Ramos (cell line): ENCODE results near the gene SNTB2.
"Not testable (repeated sequence)": the region's sequence is repeated elsewhere in the genome, so short reads cannot be mapped to it uniquely, and the experiment has no call there.

Source experiments
- in situ Hi-C: fragments of 300-500 bp; cut with MboI; formaldehyde crosslinking; loops from one replicate; pipeline ENCODE4 v1.14.3; 2022; ENCODE audit warnings: low sequenced_read_pairs; ENCODE audit not compliant: unreplicated experiment

Gene SNTB2

DNA sequence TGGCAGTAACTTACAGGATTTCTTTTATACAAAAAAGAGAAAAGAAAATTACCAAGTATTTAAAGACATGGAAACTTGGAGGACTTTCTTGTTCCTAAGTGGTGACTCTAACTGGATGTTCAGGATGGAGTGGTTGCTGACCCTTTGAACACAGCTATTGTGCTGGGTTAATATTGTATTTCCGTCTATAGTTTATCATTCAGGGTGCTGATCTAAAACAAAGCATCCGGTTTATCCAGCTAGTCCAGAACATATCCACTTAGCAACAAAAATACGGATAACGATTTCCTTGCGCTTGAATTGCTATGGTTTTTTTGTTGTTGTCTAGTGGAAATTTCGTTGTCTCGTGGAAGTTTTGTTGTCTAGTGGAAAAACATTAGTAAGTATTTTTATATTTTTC, 38.2 kb downstream of the SNTB2 start:
- in situ Hi-C loops: no loop called here

DNA sequence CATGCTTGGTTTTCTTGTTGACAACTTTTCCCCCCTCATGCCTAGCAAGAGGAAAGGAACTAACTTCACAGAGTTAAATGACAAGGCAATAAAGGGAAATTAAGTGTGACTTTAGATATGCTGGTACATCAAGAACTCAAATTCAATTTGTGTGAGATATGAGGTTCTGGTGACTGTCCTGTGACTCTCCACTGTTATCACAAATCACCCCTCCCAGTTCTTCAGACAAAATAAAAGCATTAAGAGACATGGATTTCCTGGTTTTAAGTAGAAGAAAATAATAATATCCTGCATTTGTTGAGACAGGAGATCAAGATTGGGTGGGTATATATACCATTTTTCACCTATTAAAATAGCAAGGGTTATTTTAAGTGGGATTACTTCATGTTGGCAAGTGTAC, 46.2 kb downstream of the SNTB2 start:
- in situ Hi-C loops: no loop called here

GRCh38 chr16:69234460-69234859, 47.5 kb downstream of the SNTB2 start:
- in situ Hi-C loops: no loop called here

DNA sequence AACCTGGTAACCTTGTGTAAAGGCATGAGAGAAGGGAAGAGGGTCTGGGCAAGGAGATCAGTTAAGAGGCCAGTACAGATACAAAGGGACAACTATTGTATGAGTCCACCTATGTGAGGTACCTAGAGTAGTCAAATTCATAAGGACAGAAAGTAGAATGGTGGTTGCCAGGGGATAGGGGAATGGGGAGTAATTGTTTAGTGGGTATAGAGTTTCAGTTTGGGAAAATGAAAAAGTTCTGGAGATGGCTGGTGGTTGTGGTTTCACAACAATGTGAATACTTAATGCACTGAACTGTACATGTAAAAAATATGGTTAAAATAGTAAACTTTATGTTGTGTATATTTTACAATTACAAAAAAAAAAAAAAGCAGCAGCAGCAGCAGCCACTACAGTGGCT, 49.4 kb downstream of the SNTB2 start:
- in situ Hi-C loops: no loop called here

- in situ Hi-C loops: no loop called here
Measured at GRCh38 chr16:69237296-69237695, 50.3 kb downstream of the SNTB2 start.

GRCh38 chr16:69239851-69240250, 52.9 kb downstream of the SNTB2 start:
- in situ Hi-C loops: no loop called here

DNA sequence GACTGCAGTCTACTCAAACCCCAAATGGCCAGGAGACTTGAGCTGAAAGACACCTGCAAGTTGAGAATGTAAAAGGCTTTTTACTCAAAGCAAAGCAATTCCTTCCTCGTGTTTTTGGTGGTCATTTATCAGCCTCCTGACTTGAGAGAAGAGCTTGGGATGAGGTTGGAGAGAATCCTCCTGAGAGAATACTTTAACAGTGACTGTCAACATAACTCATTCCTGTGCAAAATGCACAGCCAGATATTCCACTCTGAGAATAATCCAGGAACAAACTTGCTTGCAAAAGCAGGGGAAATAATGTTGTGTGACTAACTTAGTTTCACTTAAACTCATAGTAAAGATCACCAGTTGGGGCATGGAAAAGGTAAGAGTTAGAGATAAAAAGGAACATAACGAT, 53.4 kb downstream of the SNTB2 start:
- in situ Hi-C loops: no loop called here

DNA sequence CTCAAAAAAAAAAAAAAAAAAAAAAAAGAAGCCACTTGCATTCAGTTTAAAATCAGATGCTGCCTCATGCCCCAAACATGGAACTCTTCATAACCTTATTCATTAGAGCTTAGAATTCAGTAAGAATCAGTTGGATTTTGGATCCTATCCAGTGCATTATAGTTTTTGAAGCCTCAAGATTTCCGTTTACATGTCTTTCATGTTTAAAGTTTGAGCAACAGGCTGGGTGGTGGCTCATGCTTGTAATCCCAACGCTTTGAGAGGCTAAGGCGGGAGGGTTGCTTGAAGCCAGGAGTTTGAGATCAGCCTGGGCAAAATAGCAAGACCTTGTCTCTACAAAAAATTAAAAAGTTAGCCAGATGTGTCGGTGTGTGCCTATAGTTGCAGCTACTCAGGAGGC, 55.0 kb downstream of the SNTB2 start:
- in situ Hi-C loops: no loop called here

DNA sequence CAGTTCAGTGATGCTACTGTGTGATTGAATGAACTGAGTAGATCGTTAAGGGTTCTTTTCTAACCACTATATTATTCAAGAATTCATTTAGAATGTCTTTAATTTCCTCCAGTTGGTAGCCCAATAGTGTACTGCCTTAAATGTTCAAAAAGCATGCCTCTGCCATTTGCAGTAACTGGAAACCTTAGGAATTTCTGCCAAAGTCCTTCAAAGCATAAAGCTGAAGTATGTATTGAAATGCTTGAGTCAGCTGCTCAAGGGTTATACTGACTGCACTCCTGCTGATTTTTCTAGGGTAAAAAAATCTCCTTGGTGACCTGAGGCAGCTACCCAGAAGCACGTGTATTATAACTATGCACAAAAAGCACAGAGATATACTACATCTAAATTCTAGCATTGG, 56.5 kb downstream of the SNTB2 start:
- in situ Hi-C loops: no loop called here

- in situ Hi-C loops: no loop called here
Measured at GRCh38 chr16:69244336-69244735, 57.4 kb downstream of the SNTB2 start.

GRCh38 chr16:69250081-69250480, 63.1 kb downstream of the SNTB2 start:
- in situ Hi-C loops: no loop called here

DNA sequence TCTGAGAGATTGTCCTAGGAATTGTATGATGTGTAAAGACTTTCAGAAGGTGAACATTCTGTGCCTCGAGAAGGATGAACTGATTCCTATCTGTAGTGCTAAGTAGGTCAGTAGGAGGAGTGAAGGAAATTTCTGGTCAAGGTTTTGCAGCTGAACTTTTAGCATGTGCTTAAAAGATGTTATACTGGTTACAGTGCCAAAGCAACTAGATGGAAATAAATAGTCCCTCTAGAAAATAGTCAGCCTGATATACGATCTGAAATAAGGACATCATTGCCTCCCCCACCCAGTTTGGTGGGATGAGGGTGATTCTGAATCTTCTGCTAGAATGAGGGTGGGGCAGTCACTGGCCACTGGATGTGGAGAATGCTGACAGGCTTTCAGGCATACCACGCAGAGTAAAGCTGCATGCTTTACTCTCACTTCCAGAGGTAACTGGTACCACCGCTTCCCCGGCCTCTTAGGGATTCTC, 66.9 kb downstream of the SNTB2 start:
- in situ Hi-C loops: no loop called here

DNA sequence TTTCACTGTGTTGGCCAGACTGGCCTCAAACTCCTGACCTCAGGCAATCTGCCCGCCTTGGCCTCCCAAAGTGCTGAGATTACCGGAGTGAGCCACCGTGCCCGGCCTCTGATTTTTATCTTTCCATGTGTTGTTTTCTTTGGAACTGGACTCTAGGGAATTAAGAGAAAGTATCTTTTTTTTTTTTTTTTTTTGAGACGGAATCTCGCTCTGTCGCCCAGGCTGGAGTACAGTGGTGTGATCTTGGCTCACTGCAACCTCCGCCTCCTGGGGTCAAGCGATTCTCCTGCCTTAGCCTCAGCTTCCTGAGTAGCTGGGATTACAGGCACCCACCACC, 72.4 kb downstream of the SNTB2 start:
- in situ Hi-C loops: not testable (repeated sequence)

GRCh38 chr16:69260019-69260418, 73.1 kb downstream of the SNTB2 start:
- in situ Hi-C loops: no loop called here

DNA sequence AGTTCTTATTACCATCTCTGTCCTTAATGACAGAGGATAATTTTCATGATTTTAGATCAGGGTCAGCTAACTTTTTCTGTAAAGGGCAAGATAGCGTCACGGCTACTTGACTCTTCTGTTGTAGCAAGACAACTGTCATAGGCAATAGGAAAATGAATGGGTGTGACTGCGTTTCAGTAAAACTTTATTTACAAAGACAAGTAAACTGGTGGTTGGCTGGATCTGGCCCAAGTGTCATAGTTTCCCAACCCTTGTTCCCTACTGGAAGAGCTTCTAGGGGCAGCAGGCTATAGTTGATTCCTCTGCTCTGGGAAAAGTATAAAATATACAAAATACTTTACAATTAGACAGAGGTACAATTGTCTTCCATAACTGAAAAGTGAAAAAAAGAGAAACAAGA, 73.5 kb downstream of the SNTB2 start:
- in situ Hi-C loops: no loop called here

DNA sequence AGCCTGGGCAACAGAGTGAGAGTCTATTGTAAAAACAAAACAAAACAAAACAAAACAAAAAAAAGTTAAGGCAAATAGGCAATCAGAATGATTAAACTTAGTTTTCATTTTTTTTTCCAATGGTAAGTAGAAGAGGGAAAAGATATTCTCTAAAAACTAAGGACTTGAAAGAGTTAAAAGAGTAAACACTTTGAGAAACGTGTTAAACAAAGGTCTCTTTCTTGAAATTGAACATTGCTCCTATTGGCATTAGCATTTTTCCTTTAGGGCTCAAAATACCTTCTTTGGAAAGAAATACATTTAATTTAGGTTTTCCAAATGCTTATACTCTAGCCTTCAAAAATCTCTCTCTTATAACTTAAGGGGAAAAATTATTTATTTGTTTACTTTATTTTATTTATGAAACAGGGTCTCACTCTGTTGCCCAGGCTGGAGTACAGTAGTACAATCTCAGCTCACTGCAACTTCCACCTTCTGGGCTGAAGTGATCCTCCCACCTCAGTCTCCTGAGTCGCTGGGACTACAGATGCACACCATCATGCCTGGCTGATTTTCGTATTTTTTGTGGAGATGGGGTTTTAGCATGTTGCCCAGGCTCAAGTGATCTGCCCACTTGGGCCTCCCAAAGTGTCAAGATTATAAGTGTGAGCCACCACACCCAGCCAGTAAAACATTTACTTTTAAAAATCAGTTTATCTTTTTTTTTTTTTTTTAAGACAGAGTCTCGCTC, 79.5 kb downstream of the SNTB2 start:
- in situ Hi-C loops: no loop called here

DNA sequence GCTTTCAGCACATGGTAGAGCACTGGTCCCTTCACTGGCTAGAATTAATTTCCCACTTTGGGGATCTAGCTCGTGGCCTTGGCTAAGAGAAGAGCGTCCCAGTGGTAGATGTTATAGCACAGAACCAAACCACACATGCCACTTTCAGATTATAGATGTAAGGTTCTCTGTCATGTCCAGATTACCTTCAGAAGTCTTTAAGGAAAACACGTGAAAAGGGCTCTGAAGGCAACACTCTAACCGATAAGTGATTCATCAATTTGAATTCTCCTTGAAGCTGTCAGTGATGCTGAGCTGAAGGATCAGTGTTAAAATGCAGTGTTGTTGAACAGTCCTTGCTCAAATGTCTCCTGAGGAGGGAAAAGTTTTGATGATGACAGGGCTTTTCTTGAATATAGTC, 80.7 kb downstream of the SNTB2 start:
- in situ Hi-C loops: no loop called here

DNA sequence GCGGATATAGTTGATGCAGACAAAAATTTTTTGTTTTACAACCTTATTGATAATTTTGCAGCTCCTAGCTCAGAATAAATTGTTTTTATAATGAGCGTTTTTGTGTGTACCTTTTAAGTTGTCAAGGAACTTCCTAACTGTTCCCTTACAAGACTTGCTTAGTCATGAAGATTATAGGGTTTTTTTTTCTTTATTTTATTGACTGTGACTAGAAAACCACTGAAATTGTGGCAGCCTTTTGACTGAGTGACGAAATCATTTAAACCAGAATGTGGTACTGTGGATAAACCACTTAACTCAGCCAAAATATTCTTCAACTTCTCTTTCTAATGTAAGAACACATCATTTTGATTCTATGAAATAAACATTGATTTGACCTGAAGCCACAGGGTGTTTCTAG, 83.4 kb downstream of the SNTB2 start:
- in situ Hi-C loops: no loop called here

DNA sequence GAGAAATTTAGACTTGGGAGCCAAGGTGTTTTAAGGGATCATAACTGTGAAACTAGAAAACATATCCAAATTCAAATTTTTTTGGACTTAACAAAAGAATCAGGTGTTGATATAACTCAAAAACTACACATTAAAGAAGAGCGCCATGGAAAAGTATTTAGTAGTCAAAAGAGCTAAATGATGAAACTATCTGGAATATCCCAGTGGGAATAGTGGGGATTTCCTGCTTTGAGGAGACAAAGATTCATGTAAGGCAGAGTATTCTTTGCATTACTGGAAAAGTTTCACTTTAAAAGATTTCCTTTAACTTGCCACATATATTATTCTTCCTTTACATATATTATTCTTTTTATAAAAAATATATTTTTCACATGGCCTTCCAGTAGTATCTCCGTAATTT, 83.9 kb downstream of the SNTB2 start:
- in situ Hi-C loops: no loop called here

DNA sequence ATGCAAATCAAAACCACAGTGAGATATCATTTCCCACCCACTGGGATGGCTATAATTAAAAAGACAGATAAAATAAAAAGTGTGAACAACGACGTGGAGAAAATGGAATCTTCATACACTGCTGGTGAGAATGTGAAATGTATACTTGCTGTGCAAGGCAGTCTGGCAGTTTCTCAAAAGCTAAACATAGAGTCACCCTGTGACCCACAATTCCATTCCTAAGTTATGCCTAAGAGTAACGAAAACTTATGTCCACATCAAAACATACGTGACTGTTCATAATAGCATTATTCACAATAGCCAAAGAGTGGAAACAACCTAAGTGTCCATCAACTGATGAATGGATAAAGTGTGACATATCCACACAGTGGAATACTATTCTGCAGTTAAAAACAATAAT, 86.0 kb downstream of the SNTB2 start:
- in situ Hi-C loops: no loop called here

DNA sequence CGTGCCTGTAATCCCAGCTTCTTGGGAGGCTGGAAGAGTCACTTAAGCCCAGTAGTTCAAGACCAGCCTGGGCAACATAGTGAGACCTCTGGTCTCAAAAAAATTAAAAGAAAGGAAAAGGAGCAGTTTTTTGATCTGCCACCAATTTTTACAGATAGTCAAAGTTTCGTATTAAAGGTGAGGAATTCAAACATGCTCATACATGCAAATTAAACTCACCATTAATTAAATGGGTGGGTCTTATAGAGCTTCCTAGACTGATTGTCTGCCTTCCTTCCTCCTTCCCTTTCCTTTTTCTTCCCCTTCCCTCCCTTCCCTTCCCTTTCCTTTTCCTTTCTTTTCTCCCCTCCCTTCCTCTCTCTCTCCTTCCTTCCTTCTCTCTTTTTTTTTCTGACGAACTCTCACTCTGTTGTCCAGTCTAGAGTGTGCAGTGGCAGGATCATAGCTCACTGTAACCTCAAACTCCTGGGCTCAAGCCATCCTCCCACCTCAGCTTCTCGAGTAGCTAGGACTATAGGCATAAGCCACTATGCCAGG, 87.8 kb downstream of the SNTB2 start:
- in situ Hi-C loops: no loop called here
